Fibroblast of lung (primary cell): Measurements from ENCODE around the gene G3BP2.

ENCODE experiments used
- EZH2 ChIP-seq: IDR thresholded peaks from 2 replicates; pipeline ENCODE4 v1.5.1; 2012; ENCODE audit warnings: low read length, control low read depth, mild to moderate bottlenecking; ENCODE audit errors: missing control alignments
- TF ChIP-seq, protein P1 (sequence below), 2 donors: IDR thresholded peaks in 1 of 2; conservative IDR thresholded peaks in 1 of 2; 1 replicate in 1 of 2; 2 replicates in 1 of 2; pipeline ENCODE4 v1.5.1; 2011 to 2012; ENCODE audit warnings: low read length in 2 of 2, control low read depth in 1 of 2, inconsistent platforms in 1 of 2, low read depth in 1 of 2, mild to moderate bottlenecking in 1 of 2

GRCh38 chr4:75714704-75715103 lies 41.5 kb upstream of the G3BP2 start:
- TF ChIP-seq, protein P1, sequence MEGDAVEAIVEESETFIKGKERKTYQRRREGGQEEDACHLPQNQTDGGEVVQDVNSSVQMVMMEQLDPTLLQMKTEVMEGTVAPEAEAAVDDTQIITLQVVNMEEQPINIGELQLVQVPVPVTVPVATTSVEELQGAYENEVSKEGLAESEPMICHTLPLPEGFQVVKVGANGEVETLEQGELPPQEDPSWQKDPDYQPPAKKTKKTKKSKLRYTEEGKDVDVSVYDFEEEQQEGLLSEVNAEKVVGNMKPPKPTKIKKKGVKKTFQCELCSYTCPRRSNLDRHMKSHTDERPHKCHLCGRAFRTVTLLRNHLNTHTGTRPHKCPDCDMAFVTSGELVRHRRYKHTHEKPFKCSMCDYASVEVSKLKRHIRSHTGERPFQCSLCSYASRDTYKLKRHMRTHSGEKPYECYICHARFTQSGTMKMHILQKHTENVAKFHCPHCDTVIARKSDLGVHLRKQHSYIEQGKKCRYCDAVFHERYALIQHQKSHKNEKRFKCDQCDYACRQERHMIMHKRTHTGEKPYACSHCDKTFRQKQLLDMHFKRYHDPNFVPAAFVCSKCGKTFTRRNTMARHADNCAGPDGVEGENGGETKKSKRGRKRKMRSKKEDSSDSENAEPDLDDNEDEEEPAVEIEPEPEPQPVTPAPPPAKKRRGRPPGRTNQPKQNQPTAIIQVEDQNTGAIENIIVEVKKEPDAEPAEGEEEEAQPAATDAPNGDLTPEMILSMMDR (conservative IDR thresholded peaks at IDR 0.05 in 1 of 2, IDR thresholded peaks at IDR 0.05 in 1 of 2; ENCODE audit: low read depth in 1 of 2, low read length in 2 of 2) = no peak
- TF ChIP-seq EZH2 = no peak
